ENCODE measurements around the gene KCNN1. TPM values are rescaled to one million over a fixed set of nuclear protein-coding genes. Genes with fewer than 3 reads are reported as not detected.

KCNN1 gene
- total RNA-seq, 1 experiment from 2014 or later, result 9.2 TPM

DNA sequence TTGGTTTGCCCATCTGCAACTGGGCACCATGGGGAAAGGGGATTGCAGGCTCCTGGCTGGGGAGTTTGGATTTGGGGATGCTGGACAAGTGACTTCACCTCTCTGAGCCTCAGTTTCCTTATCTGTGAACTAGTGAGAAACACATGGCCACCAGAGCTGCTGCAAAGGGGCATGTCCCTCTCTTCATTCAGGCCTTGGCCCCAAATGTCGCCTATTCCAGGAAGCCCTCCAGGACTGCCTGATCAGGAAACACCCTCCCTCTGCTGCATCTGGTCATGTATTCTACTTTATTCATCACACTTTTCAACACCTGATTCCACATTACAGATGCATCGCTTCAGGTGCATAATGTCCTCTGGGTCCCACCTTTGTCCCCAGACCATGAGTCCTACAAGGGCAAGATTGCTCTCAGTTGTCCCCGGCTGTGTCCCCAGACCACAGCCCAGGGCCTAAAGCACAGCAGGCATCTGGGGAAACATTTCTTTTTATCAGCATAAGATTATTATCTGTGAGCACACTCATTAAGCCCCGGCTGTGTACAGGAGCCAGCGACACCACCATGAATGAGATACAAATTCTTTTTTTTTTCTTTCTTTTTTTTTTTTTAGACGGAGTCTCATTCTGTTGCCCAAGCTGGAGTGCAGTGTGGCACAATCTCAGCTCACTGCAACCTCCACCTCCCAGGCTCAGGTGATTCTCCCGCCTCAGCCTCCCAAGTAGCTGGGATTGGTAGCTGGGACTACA is 78.6 kb downstream of the KCNN1 start:
- no peak overlapping the region for H2BK12ac ChIP-seq (ENCODE audit: insufficient read length, low read depth, low read length)
- no peaks in the 10 kb centered on the region for H3K23me2 ChIP-seq (ENCODE audit: insufficient read length, low read depth, low read length, poor library complexity, severe bottlenecking)
- H4K8ac ChIP-seq (replicated peaks; ENCODE audit: insufficient read length, low read depth, low read length), result no peak overlapping the region
- no peaks in the 10 kb centered on the region for H3K4me1 ChIP-seq (ENCODE audit: insufficient read depth, low read length)
- peaks cover 7% of the 10 kb centered on the region for H3K27me3 Mint-ChIP-seq (ENCODE audit: low read depth)
- peak overlapping the region; percentile 70 for H2AK5ac ChIP-seq (ENCODE audit: insufficient read length, low read length)
- no peaks in the 10 kb centered on the region for H4K20me1 ChIP-seq (ENCODE audit: control insufficient read depth, insufficient read depth, insufficient read length)
- no peak overlapping the region for H3K4me2 ChIP-seq (ENCODE audit: insufficient read depth, insufficient read length, low read length)
- H3K4ac ChIP-seq (ENCODE audit: low read depth, low read length), result no peak overlapping the region
- H4K5ac ChIP-seq (ENCODE audit: insufficient read length, low read depth, low read length), result no peak overlapping the region
- no peak overlapping the region for H2BK120ac ChIP-seq (ENCODE audit: low read depth, low read length, poor library complexity, severe bottlenecking)
- H3K36me3 Mint-ChIP-seq (ENCODE audit: insufficient read depth in 1 of 3, low read depth in 3 of 3), result no peaks in the 10 kb centered on the region
- WGBS (ENCODE audit: extremely low coverage, insufficient read length, low lambda C conversion rate), result no CpG with 5 or more reads among the region's 7 CpGs
- H3K79me2 ChIP-seq (ENCODE audit: insufficient read depth, low read length), result no peaks in the 10 kb centered on the region
- no peaks in the 10 kb centered on the region for H3K79me1 ChIP-seq (ENCODE audit: insufficient read depth, low read depth, low read length, poor library complexity, severe bottlenecking)
- TF ChIP-seq, protein P1, sequence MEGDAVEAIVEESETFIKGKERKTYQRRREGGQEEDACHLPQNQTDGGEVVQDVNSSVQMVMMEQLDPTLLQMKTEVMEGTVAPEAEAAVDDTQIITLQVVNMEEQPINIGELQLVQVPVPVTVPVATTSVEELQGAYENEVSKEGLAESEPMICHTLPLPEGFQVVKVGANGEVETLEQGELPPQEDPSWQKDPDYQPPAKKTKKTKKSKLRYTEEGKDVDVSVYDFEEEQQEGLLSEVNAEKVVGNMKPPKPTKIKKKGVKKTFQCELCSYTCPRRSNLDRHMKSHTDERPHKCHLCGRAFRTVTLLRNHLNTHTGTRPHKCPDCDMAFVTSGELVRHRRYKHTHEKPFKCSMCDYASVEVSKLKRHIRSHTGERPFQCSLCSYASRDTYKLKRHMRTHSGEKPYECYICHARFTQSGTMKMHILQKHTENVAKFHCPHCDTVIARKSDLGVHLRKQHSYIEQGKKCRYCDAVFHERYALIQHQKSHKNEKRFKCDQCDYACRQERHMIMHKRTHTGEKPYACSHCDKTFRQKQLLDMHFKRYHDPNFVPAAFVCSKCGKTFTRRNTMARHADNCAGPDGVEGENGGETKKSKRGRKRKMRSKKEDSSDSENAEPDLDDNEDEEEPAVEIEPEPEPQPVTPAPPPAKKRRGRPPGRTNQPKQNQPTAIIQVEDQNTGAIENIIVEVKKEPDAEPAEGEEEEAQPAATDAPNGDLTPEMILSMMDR (conservative IDR thresholded peaks at IDR 0.05), result no peak
- no peak overlapping the region for H2BK15ac ChIP-seq (ENCODE audit: low read depth, low read length)
- no peak overlapping the region for H3K27ac ChIP-seq (ENCODE audit: insufficient read length, low read depth, low read length)
- no peaks in the 10 kb centered on the region for H3K9me3 ChIP-seq (ENCODE audit: control insufficient read depth, low read depth, low read length)
- DNase-seq, result no peak
- H4K91ac ChIP-seq (ENCODE audit: insufficient read length, low read depth, low read length), result peak overlapping the region; percentile 73
- H2BK20ac ChIP-seq (ENCODE audit: low read depth, low read length, poor library complexity, severe bottlenecking), result no peak overlapping the region
- peak overlapping the region in 1 of 2 experiments; percentile 17; a peak in 1 of 5 replicates for H3K4me3 Mint-ChIP-seq
- H3K56ac ChIP-seq (ENCODE audit: insufficient read length, low read depth, low read length), result no peak overlapping the region
- H3K27me3 ChIP-seq (ENCODE audit: insufficient read depth, low read length), result no peaks in the 10 kb centered on the region; the same call in 1 of the 2 replicates
- peaks cover 2 to 6% of the 10 kb centered on the region in 2 experiments; a peak in 3 of 5 replicates for H3K9me3 Mint-ChIP-seq
- no peak overlapping the region for H3K23ac ChIP-seq (ENCODE audit: insufficient read length, low read depth, low read length)
- H3K4me1 Mint-ChIP-seq, result peaks cover 3 to 6% of the 10 kb centered on the region in 2 experiments
- peak overlapping the region in 2 of 3 experiments; percentile 28 to 67; a peak in 2 of 7 replicates for H3K27ac Mint-ChIP-seq
- H3T11ph ChIP-seq (ENCODE audit: low read length), result no peak overlapping the region
- H3K9ac ChIP-seq (ENCODE audit: extremely low read depth, insufficient read length, low read length), result peak overlapping the region; percentile 8
- H2AFZ ChIP-seq (ENCODE audit: low read length), result no peak overlapping the region
- peak overlapping the region; percentile 35; the same call in 1 of the 2 replicates for H3K14ac ChIP-seq (ENCODE audit: insufficient read depth, low read length)
- H2BK5ac ChIP-seq (ENCODE audit: insufficient read length, low read length), result no peak overlapping the region
- no peak overlapping the region for H3K18ac ChIP-seq (ENCODE audit: insufficient read length, low read depth, low read length)

All from H9 (cell line).